ENCODE data around the gene RAPGEF3.

RAPGEF3 gene

GRCh38 chr12:47721431-47721973 lies 37.2 kb downstream of the RAPGEF3 start:
- H3K4me3 ChIP-seq (ENCODE audit: low read length): no peak overlapping the region
- H3K9me3 ChIP-seq (ENCODE audit: low read length): no peaks in the 10 kb centered on the region
- H3K4me1 ChIP-seq (ENCODE audit: insufficient read depth, low read length): peaks cover 3% of the 10 kb centered on the region
- H2AFZ ChIP-seq (ENCODE audit: low read depth, low read length): no peak overlapping the region
- H3K36me3 ChIP-seq (ENCODE audit: insufficient read depth, low read length): no peaks in the 10 kb centered on the region
- no peaks in the 10 kb centered on the region for H3K27me3 ChIP-seq (ENCODE audit: insufficient read depth, low read length)

- Histone ChIP-seq H3K36me3 (ENCODE audit: insufficient read depth, low read length) (no peaks in the 10 kb centered on the region), H3K9me3 (ENCODE audit: low read length) (no peaks in the 10 kb centered on the region), H2AFZ (ENCODE audit: low read depth, low read length) (no peak overlapping the region), H3K27me3 (ENCODE audit: insufficient read depth, low read length) (no peaks in the 10 kb centered on the region), H3K4me1 (ENCODE audit: insufficient read depth, low read length) (no peaks in the 10 kb centered on the region), H3K4me3 (ENCODE audit: low read length) (no peak overlapping the region)
Measured at GRCh38 chr12:47718531-47718930, 40.1 kb downstream of the RAPGEF3 start.

- Histone ChIP-seq H3K4me1 (ENCODE audit: insufficient read depth, low read length) (no peaks in the 10 kb centered on the region), H3K9me3 (ENCODE audit: low read length) (no peaks in the 10 kb centered on the region), H3K27me3 (ENCODE audit: insufficient read depth, low read length) (no peaks in the 10 kb centered on the region), H2AFZ (ENCODE audit: low read depth, low read length) (no peak overlapping the region), H3K36me3 (ENCODE audit: insufficient read depth, low read length) (no peaks in the 10 kb centered on the region), H3K4me3 (ENCODE audit: low read length) (no peak overlapping the region)
Measured at GRCh38 chr12:47717443-47718193, 41.1 kb downstream of the RAPGEF3 start.

- no peaks in the 10 kb centered on the region for H3K9me3 ChIP-seq (ENCODE audit: low read length)
- H3K4me3 ChIP-seq (ENCODE audit: low read length): no peak overlapping the region
- H3K4me1 ChIP-seq (ENCODE audit: insufficient read depth, low read length): no peaks in the 10 kb centered on the region
- no peaks in the 10 kb centered on the region for H3K27me3 ChIP-seq (ENCODE audit: insufficient read depth, low read length)
- H2AFZ ChIP-seq (ENCODE audit: low read depth, low read length): no peak overlapping the region
- no peaks in the 10 kb centered on the region for H3K36me3 ChIP-seq (ENCODE audit: insufficient read depth, low read length)
Measured at GRCh38 chr12:47717046-47717442, 41.6 kb downstream of the RAPGEF3 start.

GRCh38 chr12:47715877-47716548 lies 42.7 kb downstream of the RAPGEF3 start:
- Histone ChIP-seq H2AFZ (ENCODE audit: low read depth, low read length) (no peak overlapping the region), H3K27me3 (ENCODE audit: insufficient read depth, low read length) (no peaks in the 10 kb centered on the region), H3K4me1 (ENCODE audit: insufficient read depth, low read length) (no peaks in the 10 kb centered on the region), H3K36me3 (ENCODE audit: insufficient read depth, low read length) (no peaks in the 10 kb centered on the region), H3K9me3 (ENCODE audit: low read length) (no peaks in the 10 kb centered on the region), H3K4me3 (ENCODE audit: low read length) (no peak overlapping the region)

- Histone ChIP-seq H3K9me3 (ENCODE audit: low read length) (no peaks in the 10 kb centered on the region), H3K4me1 (ENCODE audit: insufficient read depth, low read length) (no peaks in the 10 kb centered on the region), H3K36me3 (ENCODE audit: insufficient read depth, low read length) (no peaks in the 10 kb centered on the region), H2AFZ (ENCODE audit: low read depth, low read length) (no peak overlapping the region), H3K27me3 (ENCODE audit: insufficient read depth, low read length) (no peaks in the 10 kb centered on the region), H3K4me3 (ENCODE audit: low read length) (no peak overlapping the region)
Measured at GRCh38 chr12:47715393-47715876, 43.2 kb downstream of the RAPGEF3 start.

GRCh38 chr12:47714826-47715386 lies 43.8 kb downstream of the RAPGEF3 start:
- Histone ChIP-seq H3K4me1 (ENCODE audit: insufficient read depth, low read length) (no peaks in the 10 kb centered on the region), H3K4me3 (ENCODE audit: low read length) (no peak overlapping the region), H3K9me3 (ENCODE audit: low read length) (no peaks in the 10 kb centered on the region), H3K36me3 (ENCODE audit: insufficient read depth, low read length) (no peaks in the 10 kb centered on the region), H2AFZ (ENCODE audit: low read depth, low read length) (no peak overlapping the region), H3K27me3 (ENCODE audit: insufficient read depth, low read length) (no peaks in the 10 kb centered on the region)

GRCh38 chr12:47712171-47712570 lies 46.5 kb downstream of the RAPGEF3 start:
- Histone ChIP-seq H3K27me3 (ENCODE audit: insufficient read depth, low read length) (no peaks in the 10 kb centered on the region), H3K4me3 (ENCODE audit: low read length) (no peak overlapping the region), H3K36me3 (ENCODE audit: insufficient read depth, low read length) (no peaks in the 10 kb centered on the region), H3K4me1 (ENCODE audit: insufficient read depth, low read length) (no peaks in the 10 kb centered on the region), H2AFZ (ENCODE audit: low read depth, low read length) (no peak overlapping the region), H3K9me3 (ENCODE audit: low read length) (no peaks in the 10 kb centered on the region)

GRCh38 chr12:47711448-47711847 lies 47.2 kb downstream of the RAPGEF3 start:
- Histone ChIP-seq H3K9me3 (ENCODE audit: low read length) (no peaks in the 10 kb centered on the region), H3K4me1 (ENCODE audit: insufficient read depth, low read length) (peaks cover 5% of the 10 kb centered on the region)

GRCh38 chr12:47710278-47710677 lies 48.4 kb downstream of the RAPGEF3 start:
- Histone ChIP-seq H2AFZ (ENCODE audit: low read depth, low read length) (no peak overlapping the region), H3K4me1 (ENCODE audit: insufficient read depth, low read length) (peaks cover 8% of the 10 kb centered on the region), H3K27me3 (ENCODE audit: insufficient read depth, low read length) (no peaks in the 10 kb centered on the region), H3K4me3 (ENCODE audit: low read length) (no peak overlapping the region), H3K9me3 (ENCODE audit: low read length) (no peaks in the 10 kb centered on the region), H3K36me3 (ENCODE audit: insufficient read depth, low read length) (no peaks in the 10 kb centered on the region)

More at GRCh38 chr12:47711448-47711847, 47.2 kb downstream of the RAPGEF3 start:
- Histone ChIP-seq H3K36me3 (ENCODE audit: insufficient read depth, low read length) (no peaks in the 10 kb centered on the region), H3K4me3 (ENCODE audit: low read length) (no peak overlapping the region), H3K27me3 (ENCODE audit: insufficient read depth, low read length) (no peaks in the 10 kb centered on the region), H2AFZ (ENCODE audit: low read depth, low read length) (no peak overlapping the region)

- no peak overlapping the region for H2AFZ ChIP-seq (ENCODE audit: low read depth, low read length)
- peaks cover 12% of the 10 kb centered on the region for H3K4me1 ChIP-seq (ENCODE audit: insufficient read depth, low read length)
- no peaks in the 10 kb centered on the region for H3K27me3 ChIP-seq (ENCODE audit: insufficient read depth, low read length)
- no peak overlapping the region for H3K4me3 ChIP-seq (ENCODE audit: low read length)
- H3K36me3 ChIP-seq (ENCODE audit: insufficient read depth, low read length): no peaks in the 10 kb centered on the region
- H3K9me3 ChIP-seq (ENCODE audit: low read length): no peaks in the 10 kb centered on the region
Measured at GRCh38 chr12:47709671-47710070, 49.0 kb downstream of the RAPGEF3 start.

GRCh38 chr12:47709237-47709636 lies 49.4 kb downstream of the RAPGEF3 start:
- H3K9me3 ChIP-seq (ENCODE audit: low read length): no peaks in the 10 kb centered on the region
- peaks cover 12% of the 10 kb centered on the region for H3K4me1 ChIP-seq (ENCODE audit: insufficient read depth, low read length)
- no peaks in the 10 kb centered on the region for H3K36me3 ChIP-seq (ENCODE audit: insufficient read depth, low read length)
- no peak overlapping the region for H3K4me3 ChIP-seq (ENCODE audit: low read length)
- H2AFZ ChIP-seq (ENCODE audit: low read depth, low read length): no peak overlapping the region
- no peaks in the 10 kb centered on the region for H3K27me3 ChIP-seq (ENCODE audit: insufficient read depth, low read length)

GRCh38 chr12:47707905-47708543 lies 50.7 kb downstream of the RAPGEF3 start:
- Histone ChIP-seq H3K4me1 (ENCODE audit: insufficient read depth, low read length) (peaks cover 12% of the 10 kb centered on the region), H3K27me3 (ENCODE audit: insufficient read depth, low read length) (no peaks in the 10 kb centered on the region), H3K4me3 (ENCODE audit: low read length) (no peak overlapping the region), H3K9me3 (ENCODE audit: low read length) (no peaks in the 10 kb centered on the region), H3K36me3 (ENCODE audit: insufficient read depth, low read length) (no peaks in the 10 kb centered on the region), H2AFZ (ENCODE audit: low read depth, low read length) (no peak overlapping the region)
